Loucy (cell line): ENCODE results near the gene UNC80.

Source experiments
- CTCF ChIP-seq: fragments of 200-600 bp; sonication (generic); conservative IDR thresholded peaks from 2 replicates; pipeline ENCODE4 v1.5.1; 2014; ENCODE audit warnings: mild to moderate bottlenecking, antibody characterized with exemption, low read length
- EZH2phosphoT487 ChIP-seq: fragments of 200-600 bp; IDR thresholded peaks from 2 replicates; pipeline ENCODE4 v1.6.1; 2018; ENCODE audit warnings: antibody characterized with exemption, mild to moderate bottlenecking, moderate library complexity, borderline replicate concordance

- TF ChIP-seq EZH2phosphoT487 (no peak), CTCF (no peak)
Measured at GRCh38 chr2:210002158-210003157, 230.8 kb downstream of the UNC80 start, which contains the start of gene RPE.
